KG1 (cell line): Measurements from ENCODE around the gene HSFX2.
"Not testable (repeated sequence)": the region's sequence is repeated elsewhere in the genome, so short reads cannot be mapped to it uniquely, and the experiment has no call there.

ENCODE experiments used
- DNase-seq: peaks from one replicate; lab custom pipeline; 2025; lab: John Stamatoyannopoulos, UW

The HSFX2 gene

GRCh38 chrX:149590993-149591392 lies 4.1 kb downstream of the HSFX2 start:
- not testable (repeated sequence) for DNase-seq

GRCh38 chrX:149587359-149587758 lies 7.8 kb downstream of the HSFX2 start, which contains the start of gene MAGEA9B:
Gene MAGEA9B, minus strand, starts transcription at chrX:149587459. Its CDS starts 4,280 bp downstream, at chrX:149583179.
- DNase-seq: not testable (repeated sequence)

GRCh38 chrX:149585631-149586030 lies 9.5 kb downstream of the HSFX2 start:
- not testable (repeated sequence) for DNase-seq

- not testable (repeated sequence) for DNase-seq
Observed at GRCh38 chrX:149573456-149573855, 21.7 kb downstream of the HSFX2 start.

GRCh38 chrX:149572743-149573142 lies 22.4 kb downstream of the HSFX2 start:
- no peak for DNase-seq

GRCh38 chrX:149571770-149572169 lies 23.3 kb downstream of the HSFX2 start:
- DNase-seq: no peak

GRCh38 chrX:149570668-149571067 lies 24.4 kb downstream of the HSFX2 start:
- no peak for DNase-seq

- DNase-seq: no peak
Observed at GRCh38 chrX:149569770-149570169, 25.3 kb downstream of the HSFX2 start.

- DNase-seq: no peak
Observed at GRCh38 chrX:149568701-149569296, 26.3 kb downstream of the HSFX2 start.

- DNase-seq: no peak
Observed at GRCh38 chrX:149567621-149568417, 27.3 kb downstream of the HSFX2 start.

GRCh38 chrX:149563359-149563758 lies 31.8 kb downstream of the HSFX2 start:
- no peak for DNase-seq

- DNase-seq: not testable (repeated sequence)
Observed at GRCh38 chrX:149555251-149555650, 39.9 kb downstream of the HSFX2 start.

GRCh38 chrX:149551939-149552248 lies 43.2 kb downstream of the HSFX2 start:
- DNase-seq: not testable (repeated sequence)

- DNase-seq: not testable (repeated sequence)
Observed at GRCh38 chrX:149551245-149551938, 43.7 kb downstream of the HSFX2 start.

- not testable (repeated sequence) for DNase-seq
Observed at GRCh38 chrX:149550454-149550853, 44.7 kb downstream of the HSFX2 start.

GRCh38 chrX:149549701-149550100 lies 45.4 kb downstream of the HSFX2 start, which contains the start of gene HSFX3:
Gene HSFX3, minus strand, starts transcription at chrX:149549924. Its CDS starts 72 bp downstream, at chrX:149549852.
- DNase-seq: not testable (repeated sequence)

GRCh38 chrX:149547782-149548181 lies 47.3 kb downstream of the HSFX2 start:
- DNase-seq: not testable (repeated sequence)

- DNase-seq: not testable (repeated sequence)
Observed at GRCh38 chrX:149546962-149547361, 48.2 kb downstream of the HSFX2 start.

GRCh38 chrX:149545545-149546543 lies 49.3 kb downstream of the HSFX2 start:
- not testable (repeated sequence) for DNase-seq
